Iris pigment epithelial cell (primary cell): Measurements from ENCODE around the gene GRID1.

Experiments used
- DNase-seq: peaks from one replicate; pipeline ENCODE4 v3.0.0-alpha.2; 2011; ENCODE audit warnings: low read depth

GRID1 gene

DNA sequence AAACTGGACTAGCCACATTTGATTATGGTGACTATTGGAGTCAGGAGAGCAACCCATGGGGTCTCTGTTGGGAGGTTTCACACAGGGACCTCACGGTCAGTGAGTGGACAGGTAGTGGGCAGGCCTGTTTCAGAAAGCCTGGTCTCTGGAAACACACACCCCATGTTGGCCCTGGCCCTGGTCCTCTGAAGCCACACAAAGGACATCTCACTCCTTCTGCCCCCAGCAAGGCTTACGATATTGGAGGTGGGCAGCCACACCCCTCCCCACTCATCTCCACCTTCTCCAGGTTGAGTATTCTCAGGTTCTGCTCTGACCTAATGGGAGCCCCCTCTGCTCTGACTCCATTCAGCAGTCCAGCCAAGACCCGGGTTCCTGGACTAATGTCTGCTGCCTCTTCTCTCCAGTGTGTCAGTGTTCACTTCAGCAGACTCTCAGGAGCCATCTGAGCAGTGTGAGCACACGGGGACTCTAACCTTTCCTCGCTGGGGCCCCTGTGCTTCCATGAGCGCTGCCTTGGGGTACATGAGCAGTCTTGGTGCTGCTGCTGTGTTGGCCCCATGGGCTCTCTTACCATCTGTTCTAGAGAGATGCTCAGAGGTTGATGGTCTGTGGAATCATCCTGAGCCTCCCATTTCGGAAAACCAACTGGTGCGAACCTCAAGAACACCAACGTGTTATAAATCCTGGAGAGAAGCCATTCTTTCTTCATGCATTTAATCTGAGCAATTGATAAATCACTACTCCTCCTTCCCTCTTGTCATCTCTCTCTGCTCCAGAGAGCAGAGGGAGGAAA is 748.6 kb downstream of the GRID1 start:
- no peak for DNase-seq

DNA sequence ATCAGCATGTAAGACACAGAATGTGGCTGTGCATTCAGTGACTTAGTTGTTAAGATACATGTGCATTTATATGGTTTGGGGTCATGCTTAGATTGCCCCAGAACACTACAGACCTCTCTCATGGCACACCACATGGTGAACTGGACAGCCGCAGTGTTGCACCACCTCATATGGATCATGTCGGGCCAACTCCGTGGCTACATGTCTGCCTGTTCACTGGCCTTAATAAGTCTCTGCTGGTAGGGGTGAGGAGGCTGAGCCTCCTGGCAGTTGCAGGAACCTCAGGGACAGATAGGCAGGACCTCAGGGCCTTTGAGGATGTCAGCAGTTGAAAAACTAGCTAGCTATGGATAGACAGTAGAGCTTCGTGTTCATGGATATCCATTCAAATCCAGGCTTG is 751.0 kb downstream of the GRID1 start:
- no peak for DNase-seq

DNA sequence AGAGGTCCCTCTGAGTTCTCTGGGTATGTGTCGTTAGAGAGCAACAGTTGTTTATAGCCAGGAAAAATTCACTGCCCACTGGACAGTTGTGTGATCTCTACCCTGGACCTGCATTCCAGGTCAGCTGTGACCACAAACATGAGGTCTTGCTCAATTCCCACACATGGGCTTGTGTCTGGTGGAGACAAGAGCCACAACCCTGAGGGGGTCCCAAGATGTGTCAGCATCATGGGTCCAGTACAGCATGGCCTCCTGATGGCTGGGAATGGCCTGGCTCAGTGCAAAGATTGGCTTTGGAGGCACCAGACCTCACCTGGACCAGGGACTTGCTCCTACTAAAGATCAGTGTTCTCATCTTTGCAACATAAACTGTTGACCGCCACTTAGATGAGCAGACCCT is 751.6 kb downstream of the GRID1 start:
- no peak for DNase-seq

DNA sequence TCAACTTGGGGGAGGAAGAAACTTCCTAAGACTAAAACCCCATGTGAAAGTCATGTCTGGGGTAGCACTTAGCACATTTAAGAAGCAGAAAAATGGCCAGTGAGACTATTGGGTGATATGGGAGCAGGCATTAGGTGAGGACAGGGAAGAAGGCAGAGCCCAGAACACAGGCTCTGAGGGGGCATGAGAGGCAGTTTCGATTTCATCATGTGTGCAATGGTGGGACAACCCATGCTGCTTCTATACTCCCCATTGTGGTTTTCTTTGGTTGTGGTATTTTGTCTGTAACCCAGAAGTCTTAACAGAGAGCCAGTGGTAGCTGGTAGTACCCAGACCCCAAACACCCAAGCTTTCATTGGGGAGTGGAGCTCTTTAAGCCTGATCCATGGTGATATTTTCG is 752.0 kb downstream of the GRID1 start:
- no peak for DNase-seq

DNA sequence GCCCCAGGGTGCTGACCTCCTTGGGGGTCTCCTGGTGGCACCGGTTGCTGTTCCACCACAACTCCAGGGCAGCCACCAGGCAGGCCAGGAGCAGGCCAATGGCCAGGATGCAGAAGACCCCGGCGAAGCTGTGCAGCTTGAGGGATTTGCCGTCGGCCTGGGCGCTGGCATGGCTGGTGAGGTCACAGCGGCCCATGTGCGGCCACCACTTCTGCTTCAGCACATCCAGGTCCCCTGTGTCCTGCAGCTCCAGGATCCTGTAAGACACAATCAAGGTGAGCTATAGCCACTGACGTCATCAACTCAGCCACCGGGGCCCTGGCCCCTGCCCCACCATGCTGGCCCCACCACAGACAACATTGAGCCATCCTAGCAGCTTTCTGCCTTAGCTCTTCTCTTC is 753.2 kb downstream of the GRID1 start:
- DNase-seq = no peak

DNA sequence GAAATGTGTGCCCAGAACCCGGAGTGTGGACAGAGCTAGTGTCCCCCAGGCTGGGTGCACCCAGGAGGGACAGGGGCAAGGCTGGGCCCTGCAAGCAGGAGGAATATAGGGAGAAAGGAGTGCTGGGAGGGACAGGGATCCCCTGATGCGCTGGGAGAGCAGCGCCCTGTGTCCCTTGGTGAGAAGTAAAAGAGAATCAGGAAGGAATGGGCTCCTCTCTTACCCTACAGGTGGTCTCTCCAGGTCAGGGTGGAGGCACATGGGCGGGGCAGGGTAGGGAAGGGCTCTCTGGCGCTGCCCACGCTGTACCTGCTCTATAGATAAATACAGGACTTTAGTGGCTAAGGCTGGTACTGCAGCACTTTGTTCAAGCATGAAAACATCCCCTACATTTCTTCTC is 753.8 kb downstream of the GRID1 start:
- no peak for DNase-seq

DNA sequence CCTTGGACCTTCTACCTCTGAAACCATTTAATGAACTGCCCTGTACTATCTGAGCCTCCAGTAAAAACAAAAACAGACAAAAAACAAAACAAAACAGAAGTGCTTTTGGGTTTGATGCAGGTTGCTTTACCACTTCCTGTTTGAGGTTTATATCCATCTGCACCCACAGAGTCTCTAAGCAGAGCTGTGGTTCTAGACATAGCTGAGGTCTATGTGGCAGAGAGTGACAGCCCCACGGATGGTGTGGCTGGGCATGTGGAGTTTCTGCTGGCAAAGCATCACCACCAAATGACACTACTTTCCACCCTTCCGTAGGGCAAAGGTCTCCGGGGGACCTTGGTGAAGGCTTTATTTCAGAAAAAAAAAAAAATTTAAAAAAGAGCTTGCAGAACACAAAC is 754.2 kb downstream of the GRID1 start:
- DNase-seq = no peak

DNA sequence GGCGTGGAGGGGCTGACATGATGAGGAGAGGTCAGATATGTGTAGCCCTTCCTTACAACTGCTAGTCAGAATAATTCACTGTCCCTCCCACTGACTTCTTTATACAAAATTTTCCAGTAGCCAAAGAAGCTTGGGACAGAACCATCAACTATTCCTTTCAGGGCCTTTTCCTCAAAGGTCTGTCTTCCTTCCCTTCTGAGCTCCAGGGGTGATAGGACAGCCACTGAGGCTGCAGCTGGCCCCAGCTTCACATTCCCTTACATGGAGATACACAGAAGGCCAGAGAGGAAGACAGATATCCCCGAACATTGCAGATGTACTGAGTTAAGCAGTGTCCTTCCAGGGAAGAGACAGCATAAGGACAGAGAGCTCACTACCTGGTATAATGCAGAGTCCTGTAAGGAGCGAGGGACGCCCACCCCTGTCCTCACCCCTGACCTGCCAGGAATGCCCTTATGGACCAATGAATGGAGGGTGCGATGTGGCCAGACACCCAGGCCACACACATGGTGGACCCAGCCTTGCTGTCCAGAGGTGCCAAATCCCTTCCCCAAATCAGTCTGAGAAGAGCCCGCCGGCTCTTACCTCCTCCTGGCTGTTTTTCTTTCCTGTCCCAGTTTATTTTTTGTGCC is 754.7 kb downstream of the GRID1 start:
- DNase-seq = no peak

DNA sequence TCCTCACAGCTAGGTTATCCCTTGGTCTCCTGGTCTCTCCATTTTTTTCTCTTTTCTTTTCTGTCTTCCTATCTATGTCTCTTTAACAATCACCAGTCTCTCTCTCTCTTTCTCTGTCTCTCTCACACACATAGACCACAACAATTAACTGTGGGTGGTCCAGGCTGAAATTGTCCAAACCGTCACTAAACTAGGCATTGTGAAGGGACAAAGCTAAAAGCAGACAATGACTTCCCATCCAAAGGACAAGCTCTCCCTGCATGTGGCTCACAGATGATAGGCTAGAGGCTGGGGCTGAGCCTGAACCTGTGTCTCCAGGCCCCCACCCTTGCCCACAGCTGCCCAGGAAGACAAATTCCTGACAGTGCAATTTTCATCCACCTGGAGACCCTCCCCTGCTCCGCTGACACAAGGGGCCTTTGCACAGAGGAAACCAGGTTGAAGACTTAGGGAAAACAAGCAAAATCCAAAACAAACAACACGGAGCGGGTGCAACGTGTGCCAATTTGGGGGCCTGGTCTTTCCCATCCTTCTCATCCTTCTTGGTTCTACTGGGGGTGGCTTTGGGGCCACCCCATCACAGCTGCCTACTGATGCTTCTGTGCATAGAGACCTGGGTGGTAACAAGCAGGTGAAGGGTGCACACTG is 755.4 kb downstream of the GRID1 start:
- DNase-seq = no peak

DNA sequence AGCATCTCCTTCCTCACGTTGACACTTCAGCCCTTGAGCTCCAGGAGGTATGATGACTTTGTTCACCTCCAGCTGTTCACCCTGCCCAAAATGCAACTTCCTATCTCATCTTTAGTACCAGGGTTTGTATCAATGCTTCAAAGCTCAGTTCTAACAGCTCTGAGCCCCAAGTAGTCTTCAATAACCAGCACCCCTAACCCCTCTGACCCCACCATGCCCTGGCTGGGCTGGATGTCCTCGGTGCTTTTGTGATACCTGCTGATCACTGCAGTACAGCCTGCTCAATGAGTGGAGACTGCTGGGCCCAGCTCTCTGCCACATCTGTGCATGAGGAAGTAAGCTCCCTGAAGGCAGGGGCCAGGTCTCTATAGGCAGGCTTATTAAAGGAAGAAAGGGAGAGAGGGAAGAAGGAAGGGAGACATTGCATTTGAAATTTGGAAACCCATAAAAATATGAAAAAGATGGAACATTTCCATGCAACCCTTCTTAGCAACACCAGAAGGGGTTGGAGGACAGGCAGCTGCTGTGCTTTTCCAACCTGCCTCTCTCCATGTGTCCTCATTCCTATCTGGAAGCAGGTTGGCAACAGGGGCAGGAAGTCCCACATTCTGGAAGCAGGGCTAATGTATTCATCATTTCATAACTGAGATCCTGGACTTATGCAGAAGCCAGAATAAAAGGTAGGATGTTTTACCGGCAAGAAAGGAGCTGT is 756.1 kb downstream of the GRID1 start:
- DNase-seq = no peak

DNA sequence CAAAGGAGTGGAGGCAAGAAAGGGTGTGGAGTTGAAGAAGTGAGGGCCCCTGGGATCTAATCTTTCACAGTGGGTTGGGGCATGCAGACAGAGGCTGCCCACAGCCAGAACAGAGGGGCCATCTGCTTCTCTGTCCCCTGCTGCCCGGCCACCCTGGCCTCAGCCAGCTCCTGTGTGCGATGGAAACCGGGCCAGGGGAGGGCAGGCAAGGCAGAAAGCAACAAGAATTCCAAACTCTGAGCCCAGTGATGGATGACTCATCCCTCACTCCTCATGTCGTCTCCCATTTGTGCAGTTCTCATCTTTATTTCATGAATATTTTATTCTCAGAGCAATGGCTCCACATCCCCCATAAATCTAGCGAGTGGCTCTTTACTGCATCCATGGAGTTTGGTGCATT is 757.1 kb downstream of the GRID1 start:
- DNase-seq = no peak

DNA sequence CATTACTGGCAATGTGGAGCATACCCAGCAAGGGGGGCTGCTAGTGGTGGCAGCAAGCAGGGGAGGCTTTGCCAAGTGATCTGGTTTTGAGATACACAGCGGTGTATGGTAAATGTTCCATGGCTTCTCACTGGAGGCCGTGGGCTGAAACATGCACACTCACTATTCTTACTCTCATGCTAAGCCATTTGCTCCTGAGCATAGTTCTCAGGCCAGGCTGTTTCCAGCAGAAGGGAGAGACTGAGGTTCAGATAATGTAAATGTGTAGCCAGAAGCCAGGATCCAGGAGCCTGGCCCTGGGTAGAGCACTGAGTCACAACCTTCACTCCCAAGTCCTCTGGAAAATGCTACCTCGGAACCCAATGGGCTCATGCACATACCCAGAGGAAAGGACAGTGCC is 757.9 kb downstream of the GRID1 start:
- no peak for DNase-seq

DNA sequence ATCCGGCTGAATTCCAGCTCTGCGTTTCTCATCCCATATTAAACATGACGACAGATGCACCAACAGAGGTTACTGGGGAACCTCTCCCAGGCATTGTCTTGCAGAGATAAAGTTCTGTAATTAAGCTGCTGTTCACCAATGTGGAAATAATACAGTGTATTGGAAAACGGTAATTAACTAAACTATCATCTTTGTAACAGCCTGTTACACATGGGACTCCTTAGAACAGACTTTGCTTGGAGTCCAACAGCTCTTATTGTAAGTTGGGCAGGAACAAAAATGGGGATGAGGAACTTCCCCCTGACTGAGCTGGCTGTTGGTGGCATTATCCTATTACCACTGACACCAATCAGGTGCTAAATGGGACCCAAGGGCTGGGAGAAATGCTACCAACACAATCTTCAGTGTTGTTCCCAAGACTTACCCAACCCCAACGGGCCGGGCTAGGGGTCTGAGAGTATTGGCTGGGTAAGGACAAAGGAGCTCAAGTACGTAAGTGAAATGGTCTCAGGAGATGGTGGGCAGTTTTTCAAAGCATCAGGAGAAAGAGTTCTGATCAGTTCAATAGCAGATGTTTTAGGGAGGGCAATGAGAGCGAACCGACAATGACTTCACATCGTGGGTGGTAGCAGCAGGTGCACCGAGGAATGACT is 759.4 kb downstream of the GRID1 start:
- no peak for DNase-seq

DNA sequence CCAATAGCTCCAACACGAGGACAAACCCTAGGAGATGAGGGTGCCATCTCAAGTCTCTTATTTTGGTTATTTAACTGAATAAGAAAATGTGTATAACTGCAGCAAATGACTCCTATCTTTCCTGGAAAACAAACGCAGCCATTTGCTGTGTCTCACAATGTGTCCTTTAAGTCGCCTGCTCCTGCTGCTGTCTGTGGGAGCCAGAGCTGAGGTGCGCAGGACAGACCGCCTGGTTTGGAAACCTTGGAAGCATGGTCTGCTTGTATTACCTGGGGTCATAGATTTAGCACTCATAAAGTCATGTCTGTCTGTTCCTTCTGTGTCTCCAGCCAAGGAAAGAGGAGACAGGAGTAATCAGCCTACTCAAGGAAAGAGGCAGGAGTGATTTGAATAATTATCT is 760.2 kb downstream of the GRID1 start:
- no peak for DNase-seq

DNA sequence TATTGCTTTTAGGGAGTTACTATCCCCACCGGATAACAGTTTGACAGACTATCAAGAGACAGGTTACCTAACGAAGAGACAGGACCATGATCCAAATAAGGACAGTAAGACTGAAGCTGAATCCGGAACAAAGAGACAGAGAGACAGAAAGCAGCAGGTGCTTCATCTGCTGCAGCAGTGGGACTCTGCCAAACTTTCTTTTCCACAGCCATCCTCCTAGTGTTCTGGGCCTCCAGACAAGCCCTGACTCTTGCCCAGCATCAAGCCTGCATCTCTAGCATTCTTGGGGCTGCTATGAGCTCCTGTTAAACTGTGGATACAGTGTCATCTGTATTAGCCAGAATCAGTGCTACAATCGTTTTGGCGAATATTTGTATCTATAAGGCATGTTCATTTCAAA is 761.7 kb downstream of the GRID1 start:
- DNase-seq = no peak

DNA sequence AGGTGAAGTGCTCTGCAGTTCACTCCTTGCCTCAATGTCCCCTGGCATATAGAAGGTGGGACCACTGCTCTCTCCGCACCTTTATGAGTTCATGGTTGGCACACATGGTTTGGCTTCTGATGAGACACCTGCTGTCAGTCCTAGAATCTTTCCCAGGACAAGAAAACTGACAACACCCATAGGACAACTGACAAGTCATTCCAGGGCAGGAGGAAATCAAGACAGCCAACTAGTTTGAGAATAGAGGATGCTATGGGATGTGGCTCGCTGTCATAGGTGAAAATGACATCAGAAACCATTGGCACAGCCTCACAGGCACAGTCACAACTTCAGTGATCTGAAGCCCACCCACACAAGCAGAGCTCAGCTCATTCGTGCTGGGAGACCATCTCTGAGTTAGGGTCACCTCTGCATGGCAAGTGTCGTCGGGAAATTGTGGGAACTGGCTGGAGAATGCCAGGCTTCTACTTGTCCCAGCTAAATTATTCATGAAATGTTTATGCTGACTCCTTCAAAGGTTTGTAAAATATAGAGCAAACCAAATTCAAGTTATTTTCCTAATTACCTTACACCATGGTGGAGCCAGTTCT is 762.4 kb downstream of the GRID1 start:
- no peak for DNase-seq

DNA sequence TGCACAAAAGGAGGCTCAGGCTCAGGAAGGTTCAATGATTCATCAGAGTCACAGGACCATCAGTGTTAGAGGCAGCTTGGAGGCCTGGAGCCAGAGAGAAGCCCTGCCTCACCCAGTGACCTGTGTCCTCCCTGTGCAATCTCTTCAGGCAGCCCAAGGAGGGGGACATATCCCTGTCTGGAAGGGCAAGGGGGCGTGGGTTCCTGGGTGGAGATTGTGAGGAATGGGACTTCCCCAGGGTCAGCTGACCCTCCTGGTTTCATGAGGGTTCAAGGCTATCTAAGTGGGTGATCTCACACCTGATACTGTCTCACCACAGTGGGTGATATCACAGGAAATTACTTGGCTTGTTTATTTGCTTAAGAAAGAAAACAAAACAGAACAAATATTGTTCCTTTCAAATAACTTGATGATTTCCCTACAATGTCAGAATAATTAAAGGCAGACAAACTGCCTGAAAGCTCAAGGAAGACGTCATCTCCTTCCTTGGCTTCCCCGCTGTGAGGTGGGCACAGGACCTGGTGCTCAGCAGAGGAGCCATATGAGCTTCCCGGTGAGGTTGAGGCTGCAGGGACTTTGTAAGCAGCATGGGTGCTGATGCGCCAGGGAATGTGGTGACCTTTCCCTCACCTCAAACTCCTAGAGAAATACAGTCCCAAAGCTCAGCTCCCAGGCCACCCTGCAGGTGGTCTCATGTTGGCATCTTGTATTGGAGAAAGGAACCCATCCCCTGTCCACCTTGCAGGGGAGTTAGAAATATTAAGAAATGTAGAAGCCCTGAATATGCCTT is 763.2 kb downstream of the GRID1 start:
- no peak for DNase-seq

DNA sequence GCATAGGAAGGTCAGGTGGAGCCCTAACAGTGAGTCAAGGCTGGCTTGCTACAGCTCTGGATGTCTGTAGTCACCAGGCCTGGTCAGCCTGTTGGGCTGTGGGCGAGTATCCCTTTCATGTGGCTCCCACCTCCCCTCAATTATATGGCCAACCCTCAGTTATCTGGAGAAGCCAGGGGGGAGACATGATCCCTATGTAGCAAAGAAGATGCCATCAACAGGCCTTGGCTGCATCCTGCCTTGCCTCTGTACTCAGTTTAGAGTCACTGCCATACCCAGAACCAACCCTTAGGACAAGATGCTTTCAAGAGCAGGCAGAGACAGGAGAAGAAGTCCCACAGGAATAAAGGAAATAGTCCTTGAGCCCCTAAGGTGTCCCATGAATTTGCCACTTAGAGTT is 763.9 kb downstream of the GRID1 start:
- DNase-seq = no peak

DNA sequence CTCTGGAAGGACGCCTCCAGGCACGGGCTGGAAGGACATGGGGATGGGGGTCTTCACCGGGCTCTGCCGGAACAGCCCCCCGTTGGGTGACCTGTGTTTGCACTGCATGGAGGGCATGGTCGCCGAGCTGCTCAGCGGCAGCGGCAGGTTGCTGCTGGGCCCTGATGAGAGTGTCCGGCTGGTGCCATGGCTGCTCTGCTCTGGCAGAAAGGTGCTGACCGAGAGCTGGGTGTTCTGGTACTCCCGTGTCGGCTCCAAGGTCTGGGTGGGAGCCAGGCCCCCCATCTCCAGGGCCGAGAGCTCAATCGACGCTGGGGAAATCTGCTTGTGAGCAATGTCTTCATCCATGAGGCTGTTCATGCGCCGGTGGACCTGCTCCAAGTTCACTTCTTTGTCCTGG is 764.3 kb downstream of the GRID1 start:
- DNase-seq = no peak

DNA sequence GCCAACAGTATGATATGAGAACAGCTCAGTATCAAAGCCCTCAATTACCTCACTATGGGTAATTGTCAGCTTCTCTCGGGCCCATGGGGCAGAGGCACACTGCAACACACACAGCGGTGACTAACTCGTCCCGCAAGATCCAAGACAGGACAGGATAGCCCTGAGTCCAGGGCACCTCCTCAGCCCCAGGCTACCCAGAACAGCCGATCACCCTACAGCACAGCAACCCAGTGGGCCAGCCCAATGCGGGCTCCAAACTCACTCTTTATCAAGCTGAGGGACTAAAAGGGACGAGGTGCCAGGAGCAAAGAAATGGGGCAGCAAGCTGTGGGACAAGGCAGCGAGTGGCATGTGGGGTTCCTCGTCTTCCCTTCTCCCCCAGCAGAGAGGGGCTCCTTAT is 765.1 kb downstream of the GRID1 start:
- no peak for DNase-seq

DNA sequence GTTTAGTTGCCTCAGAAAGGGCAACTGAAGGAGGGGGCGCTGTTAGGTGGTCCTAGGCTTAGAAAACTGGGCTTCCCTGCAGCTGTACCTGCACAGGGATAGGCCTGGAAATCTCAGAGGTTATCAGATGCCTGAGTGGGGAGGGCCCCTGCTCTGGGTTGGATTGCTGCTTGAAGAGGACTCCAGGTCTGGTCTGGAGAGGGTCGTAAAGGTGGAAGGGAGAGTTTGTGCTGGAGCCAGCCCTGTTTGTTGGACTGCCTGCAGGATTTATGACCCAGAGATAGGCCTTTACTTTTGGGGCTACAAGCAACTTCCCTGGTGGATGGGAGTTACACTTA is 765.9 kb downstream of the GRID1 start:
- no peak for DNase-seq
